Measurements from ENCODE around the gene OR10G6.

The OR10G6 gene

GRCh38 chr11:124012697-124013096 is 17.7 kb upstream of the OR10G6 start, which contains the start of gene OR10G4:
TSS of gene OR10G4 (plus strand) at chr11:124012997. CDS start at chr11:124015575, 2,578 bp downstream.
- DNase-seq (ENCODE audit: low spot score): no peak
- TF ChIP-seq, protein P1, sequence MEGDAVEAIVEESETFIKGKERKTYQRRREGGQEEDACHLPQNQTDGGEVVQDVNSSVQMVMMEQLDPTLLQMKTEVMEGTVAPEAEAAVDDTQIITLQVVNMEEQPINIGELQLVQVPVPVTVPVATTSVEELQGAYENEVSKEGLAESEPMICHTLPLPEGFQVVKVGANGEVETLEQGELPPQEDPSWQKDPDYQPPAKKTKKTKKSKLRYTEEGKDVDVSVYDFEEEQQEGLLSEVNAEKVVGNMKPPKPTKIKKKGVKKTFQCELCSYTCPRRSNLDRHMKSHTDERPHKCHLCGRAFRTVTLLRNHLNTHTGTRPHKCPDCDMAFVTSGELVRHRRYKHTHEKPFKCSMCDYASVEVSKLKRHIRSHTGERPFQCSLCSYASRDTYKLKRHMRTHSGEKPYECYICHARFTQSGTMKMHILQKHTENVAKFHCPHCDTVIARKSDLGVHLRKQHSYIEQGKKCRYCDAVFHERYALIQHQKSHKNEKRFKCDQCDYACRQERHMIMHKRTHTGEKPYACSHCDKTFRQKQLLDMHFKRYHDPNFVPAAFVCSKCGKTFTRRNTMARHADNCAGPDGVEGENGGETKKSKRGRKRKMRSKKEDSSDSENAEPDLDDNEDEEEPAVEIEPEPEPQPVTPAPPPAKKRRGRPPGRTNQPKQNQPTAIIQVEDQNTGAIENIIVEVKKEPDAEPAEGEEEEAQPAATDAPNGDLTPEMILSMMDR (IDR thresholded peaks at IDR 0.05; ENCODE audit: borderline replicate concordance, control extremely low read depth, extremely low read depth, insufficient read depth, missing control alignments): no peak
- in situ Hi-C loops (cut with MboI; ENCODE audit: low sequenced_read_pairs, unreplicated experiment): no loop called here

DNA sequence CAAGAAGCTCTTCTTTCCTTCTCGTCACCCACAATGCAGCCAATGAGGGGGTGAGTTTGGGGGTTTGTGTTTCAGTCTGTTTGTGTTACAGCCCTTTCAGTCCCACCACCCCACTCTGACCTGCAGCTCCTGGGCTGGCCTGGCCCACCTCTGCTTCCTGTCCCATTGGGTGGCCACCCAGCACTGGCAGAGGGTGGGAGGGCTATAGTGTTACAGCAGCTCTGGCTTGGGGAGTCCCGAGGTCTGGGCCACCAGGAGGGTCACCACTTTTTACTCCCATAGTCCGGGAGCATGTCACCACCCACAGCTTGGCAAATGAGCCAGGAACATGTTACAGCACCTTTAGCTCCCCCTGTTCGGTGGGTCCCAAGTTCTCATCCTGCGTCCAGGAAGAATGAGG is 15.7 kb downstream of the OR10G6 start:
- in situ Hi-C loops (cut with MboI; ENCODE audit: low sequenced_read_pairs, unreplicated experiment): no loop called here
- TF ChIP-seq, protein P1 (IDR thresholded peaks at IDR 0.05; ENCODE audit: borderline replicate concordance, control extremely low read depth, extremely low read depth, insufficient read depth, missing control alignments): no peak

DNA sequence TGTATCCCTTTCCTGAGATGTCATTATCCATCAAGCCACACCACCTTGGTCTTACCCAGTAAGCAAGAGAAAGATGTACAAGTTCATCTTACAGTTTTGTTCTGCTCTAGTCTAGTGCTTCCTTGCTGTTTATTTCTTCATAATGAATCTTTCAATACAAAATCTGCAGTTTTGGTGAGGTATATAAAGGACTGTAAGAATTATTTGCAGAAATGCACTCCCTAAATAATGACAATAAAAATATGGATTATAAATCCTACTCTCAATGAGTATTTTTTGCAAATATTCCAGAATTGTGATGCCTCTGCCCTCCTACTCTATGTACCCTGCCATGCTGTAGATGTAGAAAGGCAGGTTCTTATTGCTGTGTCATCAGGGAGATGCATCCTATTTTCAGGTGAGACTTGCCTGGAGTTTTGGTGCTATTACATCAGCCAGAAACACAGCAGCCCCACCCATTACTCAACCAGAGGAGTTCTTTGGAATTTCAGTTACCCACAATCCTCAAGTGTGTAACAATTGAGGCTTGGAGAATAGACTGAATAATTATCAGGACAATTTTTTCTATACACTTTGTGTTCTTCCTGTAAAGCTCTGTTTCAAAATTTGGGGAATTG is 17.1 kb downstream of the OR10G6 start, which contains the start of gene OR10S1:
Gene OR10S1 (minus strand): TSS at position 51 of the 617 bp plus-strand sequence. CDS start 117 bp downstream, outside the sequence.
- DNase-seq (ENCODE audit: low spot score): no peak
- TF ChIP-seq, protein P1 (IDR thresholded peaks at IDR 0.05; ENCODE audit: borderline replicate concordance, control extremely low read depth, extremely low read depth, insufficient read depth, missing control alignments): no peak
- in situ Hi-C loops (cut with MboI; ENCODE audit: low sequenced_read_pairs, unreplicated experiment): no loop called here

More for the DNA sequence above, 15.7 kb downstream of the OR10G6 start:
- DNase-seq (ENCODE audit: low spot score): no peak

GRCh38 chr11:123976770-123977560 is 18.0 kb downstream of the OR10G6 start:
- DNase-seq (ENCODE audit: low spot score): no peak
- in situ Hi-C loops (cut with MboI; ENCODE audit: low sequenced_read_pairs, unreplicated experiment): no loop called here
- TF ChIP-seq, protein P1 (IDR thresholded peaks at IDR 0.05; ENCODE audit: borderline replicate concordance, control extremely low read depth, extremely low read depth, insufficient read depth, missing control alignments): no peak

GRCh38 chr11:123973816-123974215 is 21.1 kb downstream of the OR10G6 start:
- TF ChIP-seq, protein P1 (IDR thresholded peaks at IDR 0.05; ENCODE audit: borderline replicate concordance, control extremely low read depth, extremely low read depth, insufficient read depth, missing control alignments): no peak
- in situ Hi-C loops (cut with MboI; ENCODE audit: low sequenced_read_pairs, unreplicated experiment): no loop called here
- DNase-seq (ENCODE audit: low spot score): no peak

- in situ Hi-C loops (cut with MboI; ENCODE audit: low sequenced_read_pairs, unreplicated experiment): no loop called here
- TF ChIP-seq, protein P1 (IDR thresholded peaks at IDR 0.05; ENCODE audit: borderline replicate concordance, control extremely low read depth, extremely low read depth, insufficient read depth, missing control alignments): no peak
- no peak for DNase-seq (ENCODE audit: low spot score)
Observed at GRCh38 chr11:123956752-123957151, 38.2 kb downstream of the OR10G6 start.
